Measurements from ENCODE around the gene FIG4. TPM values are rescaled to one million over a fixed set of nuclear protein-coding genes. Genes with fewer than 3 reads are reported as not detected.

FIG4 gene
- total RNA-seq, 1 experiment from 2014 or later: 21.3 TPM

- no peak for TF ChIP-seq ZNF317 (CRISPR knock-in tag; IDR thresholded peaks at IDR 0.05; ENCODE audit: borderline replicate concordance, low read depth)
These were observed 143.7 kb downstream of the FIG4 start (continued) for GRCh38 chr6:109834595-109835437.

DNA sequence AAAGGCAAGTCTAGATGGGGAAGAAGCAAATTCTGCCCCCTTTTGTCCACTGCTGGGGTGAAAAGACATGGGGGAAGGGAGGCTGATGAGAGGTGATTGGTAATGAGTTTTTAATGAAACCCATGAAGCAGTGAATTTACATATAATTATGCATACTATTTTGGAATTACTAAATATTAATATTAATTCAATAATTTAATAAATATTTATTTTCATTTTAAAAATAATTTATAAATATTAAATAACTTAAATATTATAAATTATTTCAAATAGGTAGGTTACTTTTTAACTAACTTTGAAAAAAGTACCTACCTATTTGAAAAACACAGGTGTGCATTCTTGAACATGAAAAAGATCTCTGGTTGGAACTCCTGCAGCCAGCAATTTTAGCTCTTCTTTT is 148.9 kb downstream of the FIG4 start:
- POLR2A ChIA-PET: no interaction called here
- no peaks in the 10 kb centered on the region for H3K36me3 Mint-ChIP-seq
- peaks cover 4% of the 10 kb centered on the region for H3K9me3 Mint-ChIP-seq
- H3K27ac Mint-ChIP-seq: no peak overlapping the region
- DNase-seq (ENCODE audit: low spot score) (no peak), ATAC-seq (no peak)
- H3K4me1 Mint-ChIP-seq: no peaks in the 10 kb centered on the region
- no peak for TF ChIP-seq SP1 (CRISPR knock-in tag; conservative IDR thresholded peaks at IDR 0.05)
- peak; percentile 96 for TF ChIP-seq HMGA2 (CRISPR knock-in tag; IDR thresholded peaks at IDR 0.05)
- TF ChIP-seq, protein P1, sequence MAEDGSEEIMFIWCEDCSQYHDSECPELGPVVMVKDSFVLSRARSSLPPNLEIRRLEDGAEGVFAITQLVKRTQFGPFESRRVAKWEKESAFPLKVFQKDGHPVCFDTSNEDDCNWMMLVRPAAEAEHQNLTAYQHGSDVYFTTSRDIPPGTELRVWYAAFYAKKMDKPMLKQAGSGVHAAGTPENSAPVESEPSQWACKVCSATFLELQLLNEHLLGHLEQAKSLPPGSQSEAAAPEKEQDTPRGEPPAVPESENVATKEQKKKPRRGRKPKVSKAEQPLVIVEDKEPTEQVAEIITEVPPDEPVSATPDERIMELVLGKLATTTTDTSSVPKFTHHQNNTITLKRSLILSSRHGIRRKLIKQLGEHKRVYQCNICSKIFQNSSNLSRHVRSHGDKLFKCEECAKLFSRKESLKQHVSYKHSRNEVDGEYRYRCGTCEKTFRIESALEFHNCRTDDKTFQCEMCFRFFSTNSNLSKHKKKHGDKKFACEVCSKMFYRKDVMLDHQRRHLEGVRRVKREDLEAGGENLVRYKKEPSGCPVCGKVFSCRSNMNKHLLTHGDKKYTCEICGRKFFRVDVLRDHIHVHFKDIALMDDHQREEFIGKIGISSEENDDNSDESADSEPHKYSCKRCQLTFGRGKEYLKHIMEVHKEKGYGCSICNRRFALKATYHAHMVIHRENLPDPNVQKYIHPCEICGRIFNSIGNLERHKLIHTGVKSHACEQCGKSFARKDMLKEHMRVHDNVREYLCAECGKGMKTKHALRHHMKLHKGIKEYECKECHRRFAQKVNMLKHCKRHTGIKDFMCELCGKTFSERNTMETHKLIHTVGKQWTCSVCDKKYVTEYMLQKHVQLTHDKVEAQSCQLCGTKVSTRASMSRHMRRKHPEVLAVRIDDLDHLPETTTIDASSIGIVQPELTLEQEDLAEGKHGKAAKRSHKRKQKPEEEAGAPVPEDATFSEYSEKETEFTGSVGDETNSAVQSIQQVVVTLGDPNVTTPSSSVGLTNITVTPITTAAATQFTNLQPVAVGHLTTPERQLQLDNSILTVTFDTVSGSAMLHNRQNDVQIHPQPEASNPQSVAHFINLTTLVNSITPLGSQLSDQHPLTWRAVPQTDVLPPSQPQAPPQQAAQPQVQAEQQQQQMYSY (CRISPR knock-in tag; IDR thresholded peaks at IDR 0.05): no peak
- no peak for TF ChIP-seq ZMAT4 (CRISPR knock-in tag; IDR thresholded peaks at IDR 0.05)
- no peak for TF ChIP-seq ZNF232 (CRISPR knock-in tag; IDR thresholded peaks at IDR 0.05)
- H3K4me3 Mint-ChIP-seq: no peak overlapping the region
- no peaks in the 10 kb centered on the region for H3K27me3 Mint-ChIP-seq (ENCODE audit: low read depth)
- CTCF ChIA-PET: interaction anchor here (0.6 to 1.0 kb wide), 3 partner anchors 22 to 887 kb away, joined by 3 to 6 read pairs (median 3); no protein-coding TSS in a partner anchor

- Mint-ChIP-seq H3K4me3 (no peak overlapping the region), H3K27me3 (ENCODE audit: low read depth) (no peaks in the 10 kb centered on the region), H3K27ac (no peak overlapping the region), H3K9me3 (peaks cover 5% of the 10 kb centered on the region), H3K4me1 (no peaks in the 10 kb centered on the region), H3K36me3 (no peaks in the 10 kb centered on the region)
- DNase-seq (ENCODE audit: low spot score) (no peak), ATAC-seq (no peak)
- ChIA-PET CTCF (interaction anchor here (0.6 to 1.6 kb wide), 5 partner anchors 13 to 199 kb away, joined by 3 to 10 read pairs (median 5); no protein-coding TSS in a partner anchor), POLR2A (no interaction called here)
- no peak for TF ChIP-seq NR1H2 (CRISPR knock-in tag; IDR thresholded peaks at IDR 0.05)
- no peak for TF ChIP-seq MLX (CRISPR knock-in tag; IDR thresholded peaks at IDR 0.05)
These were observed 149.7 kb downstream of the FIG4 start for GRCh38 chr6:109840796-109841195.

- ATAC-seq: no peak
- no peak for DNase-seq (ENCODE audit: low spot score)
- H3K9me3 Mint-ChIP-seq: peaks cover 10% of the 10 kb centered on the region
- POLR2A ChIA-PET: no interaction called here
- no peaks in the 10 kb centered on the region for H3K27me3 Mint-ChIP-seq (ENCODE audit: low read depth)
- no peaks in the 10 kb centered on the region for H3K36me3 Mint-ChIP-seq
- no peak overlapping the region for H3K4me3 Mint-ChIP-seq
- CTCF ChIA-PET: interaction anchor here (1.3 to 1.6 kb wide), 2 partner anchors 59 to 198 kb away, joined by 5 to 10 read pairs; no protein-coding TSS in a partner anchor
- H3K4me1 Mint-ChIP-seq: peaks cover 2% of the 10 kb centered on the region; the same call in 1 of the 2 replicates
- H3K27ac Mint-ChIP-seq: no peak overlapping the region
- TF ChIP-seq HMGA2 (CRISPR knock-in tag; IDR thresholded peaks at IDR 0.05): no peak
These were observed 150.8 kb downstream of the FIG4 start for GRCh38 chr6:109841869-109842268.

DNA sequence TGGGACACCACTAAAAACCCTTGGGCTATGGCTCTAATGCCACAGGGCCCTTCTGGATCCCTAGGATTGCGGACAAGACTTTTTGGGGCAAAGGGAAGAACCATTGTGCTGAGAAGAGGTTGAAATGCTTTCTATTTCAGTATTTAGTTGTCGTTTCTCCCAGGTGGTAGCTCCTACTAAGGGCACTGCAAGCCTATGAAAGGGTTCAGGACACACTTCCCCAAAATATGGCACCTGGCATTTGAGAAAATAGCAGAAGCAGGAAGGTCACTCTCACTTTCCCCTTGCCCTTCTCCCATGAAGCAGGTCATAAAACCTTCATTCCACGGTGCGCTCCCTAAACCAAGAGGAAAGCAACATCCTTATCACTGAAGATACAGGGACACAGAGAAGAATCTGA is 161.6 kb downstream of the FIG4 start:
- no peak overlapping the region for H3K4me3 Mint-ChIP-seq
- CTCF ChIA-PET: no interaction called here
- ATAC-seq (no peak), DNase-seq (ENCODE audit: low spot score) (no peak)
- peaks cover 2% of the 10 kb centered on the region; the same call in 1 of the 2 replicates for H3K27me3 Mint-ChIP-seq (ENCODE audit: low read depth)
- peaks cover 8% of the 10 kb centered on the region for H3K36me3 Mint-ChIP-seq
- peaks cover 35% of the 10 kb centered on the region for H3K9me3 Mint-ChIP-seq
- POLR2A ChIA-PET: no interaction called here
- peaks cover 11% of the 10 kb centered on the region for H3K4me1 Mint-ChIP-seq
- H3K27ac Mint-ChIP-seq: no peak overlapping the region
- TF ChIP-seq OVOL2 (CRISPR knock-in tag; IDR thresholded peaks at IDR 0.05; ENCODE audit: borderline replicate concordance) (no peak), ZBTB43 (CRISPR knock-in tag; IDR thresholded peaks at IDR 0.05) (no peak), GTF2I (CRISPR knock-in tag; conservative IDR thresholded peaks at IDR 0.05) (no peak), ZNF532 (CRISPR knock-in tag; IDR thresholded peaks at IDR 0.05; ENCODE audit: borderline replicate concordance) (no peak), TEAD4 (CRISPR knock-in tag; IDR thresholded peaks at IDR 0.05) (no peak), RORB (CRISPR knock-in tag; IDR thresholded peaks at IDR 0.05) (no peak), ZNF416 (CRISPR knock-in tag; IDR thresholded peaks at IDR 0.05) (no peak), RELA (CRISPR knock-in tag; IDR thresholded peaks at IDR 0.05; ENCODE audit: borderline replicate concordance) (no peak)

Measured in WTC11 (cell line).